ENCODE results near the gene ANGPTL2.

DNA sequence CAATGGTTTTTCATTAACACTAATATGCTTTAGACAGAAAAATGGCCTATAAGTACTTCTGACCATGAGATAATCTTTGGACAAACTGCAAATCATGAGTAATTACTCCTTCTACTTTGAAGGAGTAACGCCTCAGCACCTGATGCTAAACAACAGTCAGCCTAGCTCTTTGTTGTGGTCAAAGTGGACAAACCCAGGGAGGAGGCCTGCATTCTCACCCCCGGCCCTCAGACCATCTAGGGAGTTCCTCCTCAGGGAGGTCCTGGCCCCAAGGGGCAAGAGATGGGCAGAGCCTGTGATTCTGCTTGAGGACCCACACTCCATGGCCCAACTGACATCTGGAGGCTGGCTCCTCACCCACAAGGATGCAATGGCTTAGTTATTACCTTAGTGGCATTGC, 48.2 kb upstream of the ANGPTL2 start:
- TF ChIP-seq, protein P1, sequence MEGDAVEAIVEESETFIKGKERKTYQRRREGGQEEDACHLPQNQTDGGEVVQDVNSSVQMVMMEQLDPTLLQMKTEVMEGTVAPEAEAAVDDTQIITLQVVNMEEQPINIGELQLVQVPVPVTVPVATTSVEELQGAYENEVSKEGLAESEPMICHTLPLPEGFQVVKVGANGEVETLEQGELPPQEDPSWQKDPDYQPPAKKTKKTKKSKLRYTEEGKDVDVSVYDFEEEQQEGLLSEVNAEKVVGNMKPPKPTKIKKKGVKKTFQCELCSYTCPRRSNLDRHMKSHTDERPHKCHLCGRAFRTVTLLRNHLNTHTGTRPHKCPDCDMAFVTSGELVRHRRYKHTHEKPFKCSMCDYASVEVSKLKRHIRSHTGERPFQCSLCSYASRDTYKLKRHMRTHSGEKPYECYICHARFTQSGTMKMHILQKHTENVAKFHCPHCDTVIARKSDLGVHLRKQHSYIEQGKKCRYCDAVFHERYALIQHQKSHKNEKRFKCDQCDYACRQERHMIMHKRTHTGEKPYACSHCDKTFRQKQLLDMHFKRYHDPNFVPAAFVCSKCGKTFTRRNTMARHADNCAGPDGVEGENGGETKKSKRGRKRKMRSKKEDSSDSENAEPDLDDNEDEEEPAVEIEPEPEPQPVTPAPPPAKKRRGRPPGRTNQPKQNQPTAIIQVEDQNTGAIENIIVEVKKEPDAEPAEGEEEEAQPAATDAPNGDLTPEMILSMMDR (IDR thresholded peaks at IDR 0.05), result no peak
- TF ChIP-seq EZH2phosphoT487 (IDR thresholded peaks at IDR 0.05; ENCODE audit: borderline replicate concordance, low read depth) (no peak), NFIC (IDR thresholded peaks at IDR 0.05; ENCODE audit: borderline replicate concordance) (no peak), MXI1 (IDR thresholded peaks at IDR 0.05; ENCODE audit: low read depth, low read length) (no peak), RFX5 (IDR thresholded peaks at IDR 0.05; ENCODE audit: low read length) (no peak)
- TF ChIP-seq, protein P2, sequence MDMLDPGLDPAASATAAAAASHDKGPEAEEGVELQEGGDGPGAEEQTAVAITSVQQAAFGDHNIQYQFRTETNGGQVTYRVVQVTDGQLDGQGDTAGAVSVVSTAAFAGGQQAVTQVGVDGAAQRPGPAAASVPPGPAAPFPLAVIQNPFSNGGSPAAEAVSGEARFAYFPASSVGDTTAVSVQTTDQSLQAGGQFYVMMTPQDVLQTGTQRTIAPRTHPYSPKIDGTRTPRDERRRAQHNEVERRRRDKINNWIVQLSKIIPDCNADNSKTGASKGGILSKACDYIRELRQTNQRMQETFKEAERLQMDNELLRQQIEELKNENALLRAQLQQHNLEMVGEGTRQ (IDR thresholded peaks at IDR 0.05; ENCODE audit: borderline replicate concordance, low read depth, low read length), result no peak

Measured in SK-N-SH (cell line).